Lower leg skin (tissue), 3 donors: ENCODE data around the gene PLCG2.
A peak's percentile ranks its signal among the peaks of the same experiment; 100 is the strongest.

Experiments
- POLR2A ChIP-seq, 2 donors: fragments of 450-650 bp; IDR thresholded peaks; one replicate each; pipeline ENCODE4 v1.6.1; 2016 to 2017; ENCODE audit warnings: antibody characterized with exemption in 2 of 2, mild to moderate bottlenecking in 1 of 2, moderate library complexity in 1 of 2
- TF ChIP-seq, protein P1 (sequence below), 3 donors: fragments of 450-650 bp; IDR thresholded peaks; one replicate each; pipeline ENCODE4 v1.5.1; 2016; ENCODE audit warnings: antibody characterized with exemption in 3 of 3, mild to moderate bottlenecking in 3 of 3, moderate library complexity in 2 of 3

DNA sequence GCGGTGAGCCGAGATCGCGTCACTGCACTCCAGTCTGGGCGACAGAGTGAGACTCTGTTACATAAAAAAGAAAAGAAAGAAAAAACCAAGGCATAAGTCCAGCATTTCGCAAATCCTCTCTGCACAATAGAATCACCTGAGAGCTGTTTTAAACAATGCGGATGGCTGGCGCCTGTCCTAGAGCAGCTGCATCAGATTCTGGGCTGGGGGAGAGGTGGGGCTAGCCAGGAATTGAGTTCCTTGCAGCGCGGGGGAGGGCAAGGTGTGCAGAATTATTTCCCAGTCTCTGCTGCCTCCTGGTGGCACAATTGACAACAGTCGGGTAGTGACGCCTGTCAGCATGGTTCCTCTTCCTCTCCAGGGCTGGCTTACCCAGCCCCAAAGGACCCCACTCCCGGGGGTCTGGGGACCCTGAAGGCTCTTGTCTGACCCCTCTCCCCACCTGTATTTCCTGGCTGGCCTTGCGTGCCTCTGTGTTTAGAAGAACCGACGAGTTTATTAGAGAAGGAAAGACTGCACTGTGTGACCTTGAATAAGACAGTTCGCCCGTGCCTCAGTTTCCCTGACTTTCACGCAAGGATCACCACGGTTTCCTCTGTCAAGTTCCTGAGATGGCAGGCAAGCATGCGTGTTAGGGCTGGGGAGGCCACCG, 41.1 kb upstream of the PLCG2 start:
- TF ChIP-seq, protein P1, sequence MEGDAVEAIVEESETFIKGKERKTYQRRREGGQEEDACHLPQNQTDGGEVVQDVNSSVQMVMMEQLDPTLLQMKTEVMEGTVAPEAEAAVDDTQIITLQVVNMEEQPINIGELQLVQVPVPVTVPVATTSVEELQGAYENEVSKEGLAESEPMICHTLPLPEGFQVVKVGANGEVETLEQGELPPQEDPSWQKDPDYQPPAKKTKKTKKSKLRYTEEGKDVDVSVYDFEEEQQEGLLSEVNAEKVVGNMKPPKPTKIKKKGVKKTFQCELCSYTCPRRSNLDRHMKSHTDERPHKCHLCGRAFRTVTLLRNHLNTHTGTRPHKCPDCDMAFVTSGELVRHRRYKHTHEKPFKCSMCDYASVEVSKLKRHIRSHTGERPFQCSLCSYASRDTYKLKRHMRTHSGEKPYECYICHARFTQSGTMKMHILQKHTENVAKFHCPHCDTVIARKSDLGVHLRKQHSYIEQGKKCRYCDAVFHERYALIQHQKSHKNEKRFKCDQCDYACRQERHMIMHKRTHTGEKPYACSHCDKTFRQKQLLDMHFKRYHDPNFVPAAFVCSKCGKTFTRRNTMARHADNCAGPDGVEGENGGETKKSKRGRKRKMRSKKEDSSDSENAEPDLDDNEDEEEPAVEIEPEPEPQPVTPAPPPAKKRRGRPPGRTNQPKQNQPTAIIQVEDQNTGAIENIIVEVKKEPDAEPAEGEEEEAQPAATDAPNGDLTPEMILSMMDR (IDR thresholded peaks at IDR 0.05) = peak in 1 of 3 donors; percentile 74
- no peak for TF ChIP-seq POLR2A (IDR thresholded peaks at IDR 0.05)
